Caco-2 (cell line): ENCODE results near the gene IRF2BP2. TPM values are rescaled to one million over a fixed set of nuclear protein-coding genes. Genes with fewer than 3 reads are reported as not detected.

Experiments
- BruUV-seq: library from RNA; stranded (reverse); fragments of 400-500 nt; replicated peaks from 2 replicates; lab custom pipeline; 2021; lab: Mats Ljungman, UMichigan
- CTCF ChIA-PET: fragments of 300-600 bp; sonication (Branson Sonifier 250); formaldehyde crosslinking; loops from one replicate; lab custom pipeline; 2022; ENCODE audit warnings: antibody characterized with exemption; lab: Charles Lee
- POLR2A ChIA-PET: fragments of 300-600 bp; sonication (Branson Sonifier 250); formaldehyde crosslinking; loops from one replicate; lab custom pipeline; 2022; ENCODE audit warnings: antibody characterized with exemption; lab: Charles Lee
- DNase-seq, 2 experiments: peaks; one replicate each; pipeline versions ENCODE4 v3.0.0 to v3.0.0-alpha.2; 2020 to 2022
- H3K27me3 ChIP-seq: replicated peaks from 2 replicates; pipeline ENCODE4 v1.6.0; 2011; ENCODE audit warnings: low read length; ENCODE audit not compliant: control insufficient read depth, insufficient read depth
- H3K36me3 ChIP-seq: 2 replicates; pipeline ENCODE4 v1.5.1; 2011; ENCODE audit warnings: low read length; ENCODE audit not compliant: control insufficient read depth, insufficient read depth
- H3K4me1 ChIP-seq: fragments of 250-450 bp; sonication (Bioruptor Pico); 2 replicates; pipeline ENCODE4 v1.5.1; 2020; ENCODE audit warnings: mild to moderate bottlenecking
- H3K4me3 ChIP-seq: 2 replicates; pipeline ENCODE4 v1.5.1; 2011; ENCODE audit warnings: low read depth, mild to moderate bottlenecking, control low read depth, low read length
- H3K9me3 ChIP-seq: fragments of 250-450 bp; sonication (Bioruptor Pico); 2 replicates; pipeline ENCODE4 v1.5.1; 2020; ENCODE audit warnings: mild to moderate bottlenecking, moderate library complexity
- H3K27ac Mint-ChIP-seq: one replicate; pipeline ENCODE4 v1.8.0; 2022; ENCODE audit warnings: mixed read lengths; ENCODE audit not compliant: unreplicated experiment
- H3K27me3 Mint-ChIP-seq: one replicate; pipeline ENCODE4 v1.8.0; 2022; ENCODE audit warnings: mixed read lengths; ENCODE audit not compliant: insufficient read depth, unreplicated experiment
- H3K36me3 Mint-ChIP-seq: one replicate; pipeline ENCODE4 v1.8.0; 2022; ENCODE audit warnings: mild to moderate bottlenecking, mixed read lengths; ENCODE audit not compliant: insufficient read depth, unreplicated experiment
- H3K4me1 Mint-ChIP-seq: one replicate; pipeline ENCODE4 v1.8.0; 2022; ENCODE audit warnings: low read depth, mixed read lengths; ENCODE audit not compliant: unreplicated experiment
- H3K4me3 Mint-ChIP-seq: one replicate; pipeline ENCODE4 v1.8.0; 2022; ENCODE audit warnings: mild to moderate bottlenecking, moderate library complexity, mixed read lengths; ENCODE audit not compliant: unreplicated experiment
- H3K9me3 Mint-ChIP-seq: one replicate; pipeline ENCODE4 v1.8.0; 2022; ENCODE audit warnings: mixed read lengths; ENCODE audit not compliant: unreplicated experiment
- intact Hi-C: fragments of 100-400 bp; cut with micrococcal nuclease; formaldehyde crosslinking; loops from one replicate; pipeline ENCODE4 v1.10.0; 2022; ENCODE audit not compliant: unreplicated experiment
- total RNA-seq: library from RNA; stranded (reverse); gene quantifications from 2 replicates; pipeline ENCODE4 v1.2.3, GENCODE V29; 2022
- TF ChIP-seq, protein P1 (sequence below), 2 experiments: fragments of 200-600 bp in 1 of 2; IDR thresholded peaks; 1 replicate in 1 of 2; 2 replicates in 1 of 2; pipeline versions ENCODE4 v1.5.1 to v1.8.0; 2011 to 2022; ENCODE audit warnings: antibody characterized with exemption in 1 of 2, control low read depth in 1 of 2, inconsistent platforms in 1 of 2, low read depth in 1 of 2, low read length in 1 of 2, mild to moderate bottlenecking in 1 of 2, moderate library complexity in 1 of 2; ENCODE audit not compliant: insufficient read depth in 1 of 2, severe bottlenecking in 1 of 2, unreplicated experiment in 1 of 2

Gene IRF2BP2
- total RNA-seq, 1 experiment from 2014 or later: 135 TPM

- no peak overlapping the region for H3K4me3 Mint-ChIP-seq
- H3K4me1 Mint-ChIP-seq: peaks cover 60% of the 10 kb centered on the region
- peaks cover 77% of the 10 kb centered on the region for H3K4me1 ChIP-seq
- intact Hi-C loops: no loop called here
- DNase-seq: no peak
- ChIA-PET CTCF (no interaction called here), POLR2A (interaction anchor here (0.5 to 1.4 kb wide), 5 partner anchors 8 to 102 kb away, joined by 3 to 9 read pairs (median 5); no protein-coding TSS in a partner anchor)
- no peaks in the 10 kb centered on the region for H3K9me3 ChIP-seq
- no peaks in the 10 kb centered on the region for H3K27me3 Mint-ChIP-seq
- H3K36me3 ChIP-seq: no peaks in the 10 kb centered on the region
- no peaks in the 10 kb centered on the region for H3K36me3 Mint-ChIP-seq
- peak overlapping the region; percentile 86 for H3K27ac Mint-ChIP-seq
- no TSS peak for BruUV-seq
- no peaks in the 10 kb centered on the region for H3K9me3 Mint-ChIP-seq
- H3K27me3 ChIP-seq: no peaks in the 10 kb centered on the region
- H3K4me3 ChIP-seq: no peak overlapping the region
- TF ChIP-seq, protein P1, sequence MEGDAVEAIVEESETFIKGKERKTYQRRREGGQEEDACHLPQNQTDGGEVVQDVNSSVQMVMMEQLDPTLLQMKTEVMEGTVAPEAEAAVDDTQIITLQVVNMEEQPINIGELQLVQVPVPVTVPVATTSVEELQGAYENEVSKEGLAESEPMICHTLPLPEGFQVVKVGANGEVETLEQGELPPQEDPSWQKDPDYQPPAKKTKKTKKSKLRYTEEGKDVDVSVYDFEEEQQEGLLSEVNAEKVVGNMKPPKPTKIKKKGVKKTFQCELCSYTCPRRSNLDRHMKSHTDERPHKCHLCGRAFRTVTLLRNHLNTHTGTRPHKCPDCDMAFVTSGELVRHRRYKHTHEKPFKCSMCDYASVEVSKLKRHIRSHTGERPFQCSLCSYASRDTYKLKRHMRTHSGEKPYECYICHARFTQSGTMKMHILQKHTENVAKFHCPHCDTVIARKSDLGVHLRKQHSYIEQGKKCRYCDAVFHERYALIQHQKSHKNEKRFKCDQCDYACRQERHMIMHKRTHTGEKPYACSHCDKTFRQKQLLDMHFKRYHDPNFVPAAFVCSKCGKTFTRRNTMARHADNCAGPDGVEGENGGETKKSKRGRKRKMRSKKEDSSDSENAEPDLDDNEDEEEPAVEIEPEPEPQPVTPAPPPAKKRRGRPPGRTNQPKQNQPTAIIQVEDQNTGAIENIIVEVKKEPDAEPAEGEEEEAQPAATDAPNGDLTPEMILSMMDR (IDR thresholded peaks at IDR 0.05; ENCODE audit: insufficient read depth in 1 of 2, low read depth in 1 of 2, low read length in 1 of 2, severe bottlenecking in 1 of 2, unreplicated experiment in 1 of 2): no peak
Measured at GRCh38 chr1:234621657-234622335, 11.8 kb upstream of the IRF2BP2 start.

DNA sequence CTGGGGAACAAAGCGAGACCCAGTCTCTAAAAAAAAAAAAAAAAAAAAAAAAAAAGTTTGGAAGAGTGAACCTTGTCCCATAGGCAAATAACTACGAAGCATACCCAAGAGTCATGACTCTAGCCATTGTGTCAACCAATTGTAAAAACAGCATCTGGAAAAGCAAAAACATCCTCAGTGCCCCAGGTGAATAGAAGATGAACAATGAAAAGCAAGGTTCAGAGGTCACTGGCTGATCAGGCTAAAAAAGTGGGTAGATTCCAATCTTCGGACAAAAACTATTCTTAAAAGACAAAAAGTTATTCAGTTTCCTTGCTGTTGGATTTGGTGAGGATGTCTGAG lies 11.1 kb upstream of the IRF2BP2 start:
- Histone ChIP-seq H3K4me1 (peaks cover 77% of the 10 kb centered on the region), H3K9me3 (no peaks in the 10 kb centered on the region), H3K27me3 (no peaks in the 10 kb centered on the region), H3K36me3 (no peaks in the 10 kb centered on the region), H3K4me3 (no peak overlapping the region)
- Mint-ChIP-seq H3K36me3 (no peaks in the 10 kb centered on the region), H3K27ac (peak overlapping the region; percentile 86), H3K4me1 (peaks cover 66% of the 10 kb centered on the region), H3K4me3 (no peak overlapping the region), H3K27me3 (no peaks in the 10 kb centered on the region), H3K9me3 (no peaks in the 10 kb centered on the region)
- ChIA-PET POLR2A (interaction anchor here (1.4 kb wide), 1 partner anchor 8 kb away, joined by 9 read pairs; no protein-coding TSS in a partner anchor), CTCF (no interaction called here)
- DNase-seq: no peak
- intact Hi-C loops: no loop called here
- no TSS peak for BruUV-seq
- TF ChIP-seq, protein P1 (IDR thresholded peaks at IDR 0.05; ENCODE audit: insufficient read depth in 1 of 2, low read depth in 1 of 2, low read length in 1 of 2, severe bottlenecking in 1 of 2, unreplicated experiment in 1 of 2): no peak

GRCh38 chr1:234620272-234621126 lies 10.5 kb upstream of the IRF2BP2 start:
- H3K27me3 ChIP-seq: no peaks in the 10 kb centered on the region
- no peaks in the 10 kb centered on the region for H3K27me3 Mint-ChIP-seq
- POLR2A ChIA-PET: interaction anchor here (1.0 to 1.4 kb wide), 2 partner anchors 9 to 20 kb away, joined by 4 read pairs; no protein-coding TSS in a partner anchor
- no peak overlapping the region for H3K4me3 ChIP-seq
- intact Hi-C loops: loop anchor here (1.0 kb wide), 1 partner anchor 19 kb away; no protein-coding TSS in a partner anchor
- no peaks in the 10 kb centered on the region for H3K9me3 Mint-ChIP-seq
- TF ChIP-seq, protein P1 (IDR thresholded peaks at IDR 0.05; ENCODE audit: insufficient read depth in 1 of 2, low read depth in 1 of 2, low read length in 1 of 2, severe bottlenecking in 1 of 2, unreplicated experiment in 1 of 2): no peak
- peaks cover 78% of the 10 kb centered on the region for H3K4me1 ChIP-seq
- peaks cover 67% of the 10 kb centered on the region for H3K4me1 Mint-ChIP-seq
- no peaks in the 10 kb centered on the region for H3K36me3 Mint-ChIP-seq
- no peaks in the 10 kb centered on the region for H3K9me3 ChIP-seq
- no TSS peak for BruUV-seq
- H3K4me3 Mint-ChIP-seq: peak overlapping the region; percentile 55
- CTCF ChIA-PET: interaction anchor here (0.5 to 0.7 kb wide), 3 partner anchors 21 to 104 kb away, joined by 3 to 4 read pairs (median 3); no protein-coding TSS in a partner anchor
- peak overlapping the region; percentile 86 for H3K27ac Mint-ChIP-seq
- no peak for DNase-seq
- H3K36me3 ChIP-seq: no peaks in the 10 kb centered on the region
